Measurements from ENCODE around the gene MBOAT1. TPM values are rescaled to one million over a fixed set of nuclear protein-coding genes. Genes with fewer than 3 reads are reported as not detected.

Gene MBOAT1
- total RNA-seq, 1 experiment from 2014 or later = 9.9 TPM

DNA sequence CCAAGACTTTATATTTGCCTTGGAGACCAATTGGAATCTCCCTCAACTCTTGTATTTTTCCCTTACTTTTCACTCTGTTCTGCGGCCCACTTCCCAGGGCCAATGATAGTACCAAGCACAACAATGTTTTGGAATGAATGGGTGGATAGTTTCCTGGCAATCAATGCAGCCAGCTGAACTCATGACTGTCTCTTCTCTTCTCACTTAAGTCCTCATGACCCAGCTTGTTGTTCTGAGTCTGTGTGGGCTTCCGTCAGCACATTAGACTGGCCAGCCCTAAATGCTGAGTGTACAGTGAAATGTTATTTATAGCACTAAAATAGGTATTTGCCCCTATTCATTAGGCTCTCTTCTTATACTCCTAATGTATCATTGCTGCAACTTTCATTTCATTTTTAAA is 5.6 kb upstream of the MBOAT1 start:
- no peak overlapping the region for H3K18ac ChIP-seq (ENCODE audit: insufficient read length, low read depth, low read length)
- H3K23me2 ChIP-seq (ENCODE audit: insufficient read length, low read depth, low read length, poor library complexity, severe bottlenecking) = peaks cover 1% of the 10 kb centered on the region
- no CpG with 5 or more reads among the region's 2 CpGs for WGBS (ENCODE audit: extremely low coverage, insufficient read length, low lambda C conversion rate)
- H2AK5ac ChIP-seq (ENCODE audit: insufficient read length, low read length) = no peak overlapping the region
- H4K91ac ChIP-seq (ENCODE audit: insufficient read length, low read depth, low read length) = no peak overlapping the region
- H3K27me3 Mint-ChIP-seq (ENCODE audit: low read depth) = peaks cover 4% of the 10 kb centered on the region
- no peak overlapping the region for H3K27ac ChIP-seq (ENCODE audit: insufficient read length, low read depth, low read length)
- no peak overlapping the region for H3K4ac ChIP-seq (ENCODE audit: low read depth, low read length)
- H3K4me1 ChIP-seq (ENCODE audit: insufficient read depth, low read length) = no peaks in the 10 kb centered on the region
- H4K20me1 ChIP-seq (ENCODE audit: control insufficient read depth, insufficient read depth, insufficient read length) = no peaks in the 10 kb centered on the region
- H3K9me3 Mint-ChIP-seq = no peaks in the 10 kb centered on the region
- H3K4me1 Mint-ChIP-seq = peaks cover 16 to 17% of the 10 kb centered on the region in 2 experiments
- H3K36me3 Mint-ChIP-seq (ENCODE audit: insufficient read depth in 1 of 3, low read depth in 3 of 3) = no peaks in the 10 kb centered on the region
- H3K79me1 ChIP-seq (ENCODE audit: insufficient read depth, low read depth, low read length, poor library complexity, severe bottlenecking) = no peaks in the 10 kb centered on the region
- TF ChIP-seq, protein P1, sequence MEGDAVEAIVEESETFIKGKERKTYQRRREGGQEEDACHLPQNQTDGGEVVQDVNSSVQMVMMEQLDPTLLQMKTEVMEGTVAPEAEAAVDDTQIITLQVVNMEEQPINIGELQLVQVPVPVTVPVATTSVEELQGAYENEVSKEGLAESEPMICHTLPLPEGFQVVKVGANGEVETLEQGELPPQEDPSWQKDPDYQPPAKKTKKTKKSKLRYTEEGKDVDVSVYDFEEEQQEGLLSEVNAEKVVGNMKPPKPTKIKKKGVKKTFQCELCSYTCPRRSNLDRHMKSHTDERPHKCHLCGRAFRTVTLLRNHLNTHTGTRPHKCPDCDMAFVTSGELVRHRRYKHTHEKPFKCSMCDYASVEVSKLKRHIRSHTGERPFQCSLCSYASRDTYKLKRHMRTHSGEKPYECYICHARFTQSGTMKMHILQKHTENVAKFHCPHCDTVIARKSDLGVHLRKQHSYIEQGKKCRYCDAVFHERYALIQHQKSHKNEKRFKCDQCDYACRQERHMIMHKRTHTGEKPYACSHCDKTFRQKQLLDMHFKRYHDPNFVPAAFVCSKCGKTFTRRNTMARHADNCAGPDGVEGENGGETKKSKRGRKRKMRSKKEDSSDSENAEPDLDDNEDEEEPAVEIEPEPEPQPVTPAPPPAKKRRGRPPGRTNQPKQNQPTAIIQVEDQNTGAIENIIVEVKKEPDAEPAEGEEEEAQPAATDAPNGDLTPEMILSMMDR (conservative IDR thresholded peaks at IDR 0.05) = no peak
- no peak overlapping the region for H3K4me2 ChIP-seq (ENCODE audit: insufficient read depth, insufficient read length, low read length)
- H2BK5ac ChIP-seq (ENCODE audit: insufficient read length, low read length) = no peak overlapping the region
- no peak overlapping the region for H3K27ac Mint-ChIP-seq
- no peak overlapping the region for H4K5ac ChIP-seq (ENCODE audit: insufficient read length, low read depth, low read length)
- no peak overlapping the region for H3K4me3 Mint-ChIP-seq
- H2AFZ ChIP-seq (ENCODE audit: low read length) = no peak overlapping the region
- no peak overlapping the region for H3K23ac ChIP-seq (ENCODE audit: insufficient read length, low read depth, low read length)
- no peak overlapping the region for H2BK20ac ChIP-seq (ENCODE audit: low read depth, low read length, poor library complexity, severe bottlenecking)
- no peak for DNase-seq
- H3T11ph ChIP-seq (ENCODE audit: low read length) = no peak overlapping the region
- H3K56ac ChIP-seq (ENCODE audit: insufficient read length, low read depth, low read length) = no peak overlapping the region
- H4K8ac ChIP-seq (replicated peaks; ENCODE audit: insufficient read length, low read depth, low read length) = no peak overlapping the region
- H3K14ac ChIP-seq (ENCODE audit: insufficient read depth, low read length) = no peak overlapping the region
- H3K79me2 ChIP-seq (ENCODE audit: insufficient read depth, low read length) = no peaks in the 10 kb centered on the region
- no peak overlapping the region for H3K9ac ChIP-seq (ENCODE audit: extremely low read depth, insufficient read length, low read length)
- H2BK12ac ChIP-seq (ENCODE audit: insufficient read length, low read depth, low read length) = no peak overlapping the region
- no peak overlapping the region for H2BK120ac ChIP-seq (ENCODE audit: low read depth, low read length, poor library complexity, severe bottlenecking)
- no peak overlapping the region for H2BK15ac ChIP-seq (ENCODE audit: low read depth, low read length)
- no peaks in the 10 kb centered on the region for H3K9me3 ChIP-seq (ENCODE audit: control insufficient read depth, low read depth, low read length)
- no peaks in the 10 kb centered on the region for H3K27me3 ChIP-seq (ENCODE audit: insufficient read depth, low read length)
